Measurements from ENCODE around the gene AHRR.

AHRR gene

GRCh38 chr5:374631-375335, 53.3 kb downstream of the AHRR start:
- ChIA-PET CTCF (interaction anchor here (0.6 to 1.2 kb wide), 3 partner anchors 30 to 58 kb away, joined by 3 read pairs; no protein-coding TSS in a partner anchor), POLR2A (ENCODE audit: low non-redundant PET) (no interaction called here)
- no peak for DNase-seq (ENCODE audit: low spot score)
- no peak for TF ChIP-seq CTCF (conservative IDR thresholded peaks at IDR 0.05; ENCODE audit: low read depth)
- peak overlapping the region; percentile 75 for H3K27ac ChIP-seq

- DNase-seq (ENCODE audit: low spot score): no peak
- POLR2A ChIA-PET (ENCODE audit: low non-redundant PET): no interaction called here
- no peak for TF ChIP-seq CTCF (conservative IDR thresholded peaks at IDR 0.05; ENCODE audit: low read depth)
- peak overlapping the region; percentile 75 for H3K27ac ChIP-seq
- CTCF ChIA-PET: interaction anchor here (0.6 to 1.2 kb wide), 2 partner anchors 31 to 46 kb away, joined by 3 read pairs; no protein-coding TSS in a partner anchor
Observed at GRCh38 chr5:375336-375920, 53.9 kb downstream of the AHRR start.

- TF ChIP-seq CTCF (conservative IDR thresholded peaks at IDR 0.05; ENCODE audit: low read depth): no peak
- H3K27ac ChIP-seq: peak overlapping the region; percentile 75
- DNase-seq (ENCODE audit: low spot score): no peak
- ChIA-PET CTCF (interaction anchor here (0.6 kb wide), 1 partner anchor 59 kb away, joined by 3 read pairs; no protein-coding TSS in a partner anchor), POLR2A (ENCODE audit: low non-redundant PET) (no interaction called here)
Observed at GRCh38 chr5:375921-376798, 54.6 kb downstream of the AHRR start.

- TF ChIP-seq CTCF (conservative IDR thresholded peaks at IDR 0.05; ENCODE audit: low read depth): no peak
- ChIA-PET CTCF (interaction anchor here (0.6 kb wide), 1 partner anchor 60 kb away, joined by 3 read pairs; no protein-coding TSS in a partner anchor), POLR2A (ENCODE audit: low non-redundant PET) (no interaction called here)
- H3K27ac ChIP-seq: peak overlapping the region; percentile 75
- no peak for DNase-seq (ENCODE audit: low spot score)
Observed at GRCh38 chr5:376799-377325, 55.3 kb downstream of the AHRR start.

- ChIA-PET POLR2A (ENCODE audit: low non-redundant PET) (no interaction called here), CTCF (no interaction called here)
- no peak for DNase-seq (ENCODE audit: low spot score)
- H3K27ac ChIP-seq: peak overlapping the region; percentile 45
- no peak for TF ChIP-seq CTCF (conservative IDR thresholded peaks at IDR 0.05; ENCODE audit: low read depth)
Observed at GRCh38 chr5:377326-377981, 55.9 kb downstream of the AHRR start.
